ENCODE results near the gene DMD. TPM values are rescaled to one million over a fixed set of nuclear protein-coding genes. Genes with fewer than 3 reads are reported as not detected.
A peak's percentile ranks its signal among the peaks of the same experiment; 100 is the strongest.
"Not testable (repeated sequence)": the region's sequence is repeated elsewhere in the genome, so short reads cannot be mapped to it uniquely, and the experiment has no call there.

The DMD gene
- total and polyA plus RNA-seq, 2 donors from 2014 or later = 4.2 to 17.9 TPM

GRCh38 chrX:32269866-32270265 is 941.5 kb downstream of the DMD start:
- intact Hi-C loops (cut with DNase I) = no loop called here
- Histone ChIP-seq H3K9ac (ENCODE audit: low read length in 3 of 3) (no peak overlapping the region), H3K9me3 (ENCODE audit: control insufficient read depth in 2 of 3, insufficient read depth in 1 of 3, low read length in 3 of 3) (no peaks in the 10 kb centered on the region), H3K27ac (ENCODE audit: low read depth in 2 of 2, low read length in 2 of 2) (no peak overlapping the region), H3K4me3 (ENCODE audit: low read length in 3 of 3) (no peak overlapping the region), H3K36me3 (ENCODE audit: control insufficient read depth in 2 of 3, insufficient read depth in 3 of 3, low read length in 3 of 3) (no peaks in the 10 kb centered on the region), H3K4me1 (ENCODE audit: control insufficient read depth in 2 of 3, insufficient read depth in 2 of 3, low read depth in 1 of 3, low read length in 3 of 3) (no peaks in the 10 kb centered on the region), H3K27me3 (ENCODE audit: control insufficient read depth, insufficient read depth, low read length) (no peaks in the 10 kb centered on the region)
- FAIRE-seq (no peak), DNase-seq (peak in 1 of 5 donors; percentile 24)
- no peak for TF ChIP-seq CTCF (IDR thresholded peaks at IDR 0.05; ENCODE audit: borderline replicate concordance, extremely low read depth, insufficient read depth)

DNA sequence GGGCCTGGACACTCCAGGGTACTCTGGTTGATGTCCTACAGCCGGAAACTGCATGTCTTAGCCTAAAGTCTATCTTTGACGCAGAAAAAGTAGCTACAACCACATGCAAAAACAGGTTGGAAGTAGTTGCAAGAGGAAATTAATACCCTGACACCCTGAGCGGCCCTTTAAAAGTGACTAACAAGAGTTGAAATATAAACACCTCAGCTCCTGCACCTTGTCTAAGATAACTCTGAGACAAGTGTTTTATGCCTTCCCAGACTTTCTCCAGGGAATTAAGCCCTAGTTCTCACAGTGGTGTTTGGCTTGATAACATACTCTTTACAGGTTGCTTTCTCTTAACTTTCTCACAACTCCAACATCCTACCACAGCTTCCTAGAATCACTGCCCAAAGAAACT is 943.1 kb downstream of the DMD start:
- TF ChIP-seq CTCF (IDR thresholded peaks at IDR 0.05; ENCODE audit: borderline replicate concordance, extremely low read depth, insufficient read depth) = no peak
- FAIRE-seq = no peak
- Histone ChIP-seq H3K27me3 (ENCODE audit: control insufficient read depth, insufficient read depth, low read length) (no peaks in the 10 kb centered on the region), H3K36me3 (ENCODE audit: control insufficient read depth in 2 of 3, insufficient read depth in 3 of 3, low read length in 3 of 3) (no peaks in the 10 kb centered on the region), H3K9ac (ENCODE audit: low read length in 3 of 3) (no peak overlapping the region), H3K4me3 (ENCODE audit: low read length in 3 of 3) (no peak overlapping the region), H3K4me1 (ENCODE audit: control insufficient read depth in 2 of 3, insufficient read depth in 2 of 3, low read depth in 1 of 3, low read length in 3 of 3) (no peaks in the 10 kb centered on the region), H3K9me3 (ENCODE audit: control insufficient read depth in 2 of 3, insufficient read depth in 1 of 3, low read length in 3 of 3) (no peaks in the 10 kb centered on the region), H3K27ac (ENCODE audit: low read depth in 2 of 2, low read length in 2 of 2) (no peak overlapping the region)
- intact Hi-C loops (cut with DNase I) = no loop called here
- DNase-seq = no peak

DNA sequence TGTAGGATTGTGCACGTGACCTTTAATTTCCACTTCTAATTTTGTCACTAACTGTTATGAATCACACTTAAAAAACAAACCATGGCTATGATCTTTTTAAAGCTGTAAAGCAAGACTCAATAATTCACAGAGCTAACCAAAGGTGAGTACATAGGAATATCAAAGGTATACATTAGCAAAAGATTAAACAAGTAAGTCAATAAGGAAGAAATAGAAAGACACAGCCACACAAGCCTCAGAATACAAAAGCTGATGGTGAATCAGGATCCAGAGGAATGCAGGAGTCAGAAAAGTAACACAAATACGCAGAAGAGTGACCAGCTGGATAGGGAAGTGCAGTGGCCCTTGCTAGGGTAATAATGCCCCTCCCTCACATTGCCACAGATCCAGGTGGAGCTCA is 943.6 kb downstream of the DMD start:
- FAIRE-seq = no peak
- intact Hi-C loops (cut with DNase I) = no loop called here
- DNase-seq = no peak
- Histone ChIP-seq H3K9me3 (ENCODE audit: control insufficient read depth in 2 of 3, insufficient read depth in 1 of 3, low read length in 3 of 3) (no peaks in the 10 kb centered on the region), H3K9ac (ENCODE audit: low read length in 3 of 3) (no peak overlapping the region), H3K27ac (ENCODE audit: low read depth in 2 of 2, low read length in 2 of 2) (no peak overlapping the region), H3K27me3 (ENCODE audit: control insufficient read depth, insufficient read depth, low read length) (no peaks in the 10 kb centered on the region), H3K36me3 (ENCODE audit: control insufficient read depth in 2 of 3, insufficient read depth in 3 of 3, low read length in 3 of 3) (no peaks in the 10 kb centered on the region), H3K4me3 (ENCODE audit: low read length in 3 of 3) (no peak overlapping the region), H3K4me1 (ENCODE audit: control insufficient read depth in 2 of 3, insufficient read depth in 2 of 3, low read depth in 1 of 3, low read length in 3 of 3) (no peaks in the 10 kb centered on the region)
- TF ChIP-seq CTCF (IDR thresholded peaks at IDR 0.05; ENCODE audit: borderline replicate concordance, extremely low read depth, insufficient read depth) = no peak

- FAIRE-seq; intact Hi-C loops (cut with DNase I); H3K27ac ChIP-seq (ENCODE audit: low read depth in 2 of 2, low read length in 2 of 2); H3K9me3 ChIP-seq (ENCODE audit: control insufficient read depth in 2 of 3, insufficient read depth in 1 of 3, low read length in 3 of 3); H3K36me3 ChIP-seq (ENCODE audit: control insufficient read depth in 2 of 3, insufficient read depth in 3 of 3, low read length in 3 of 3); H3K9ac ChIP-seq (ENCODE audit: low read length in 3 of 3); H3K27me3 ChIP-seq (ENCODE audit: control insufficient read depth, insufficient read depth, low read length); H3K4me1 ChIP-seq (ENCODE audit: control insufficient read depth in 2 of 3, insufficient read depth in 2 of 3, low read depth in 1 of 3, low read length in 3 of 3); H3K4me3 ChIP-seq (ENCODE audit: low read length in 3 of 3): not testable (repeated sequence)
- peak in 1 of 5 donors; percentile 9 for DNase-seq
- TF ChIP-seq CTCF (IDR thresholded peaks at IDR 0.05; ENCODE audit: borderline replicate concordance, extremely low read depth, insufficient read depth) = peak; percentile 22
Observed at GRCh38 chrX:32246675-32247074, 964.7 kb downstream of the DMD start.

Data from kidney (tissue), 14 donors.